Trophoblast cell (in vitro differentiated cells and primary cell): Measurements from ENCODE around the gene ZKSCAN5.

ENCODE experiments used
- DNase-seq, 2 donors: peaks; one replicate each; pipeline ENCODE4 v3.0.0-alpha.2; 2016
- H2AFZ ChIP-seq: 2 replicates; pipeline ENCODE4 v1.6.1; 2013; ENCODE audit warnings: low read length, moderate library complexity, mild to moderate bottlenecking; ENCODE audit not compliant: insufficient read depth, poor library complexity
- H2AK5ac ChIP-seq: 2 replicates; pipeline ENCODE4 v1.6.1; 2013; ENCODE audit warnings: mild to moderate bottlenecking, low read length
- H2BK120ac ChIP-seq: 2 replicates; pipeline ENCODE4 v1.6.1; 2013; ENCODE audit warnings: low read length, mild to moderate bottlenecking, moderate library complexity; ENCODE audit not compliant: insufficient read depth, poor library complexity
- H2BK12ac ChIP-seq: 2 replicates; pipeline ENCODE4 v1.6.1; 2013; ENCODE audit warnings: mild to moderate bottlenecking, low read length, moderate library complexity
- H2BK5ac ChIP-seq: 2 replicates; pipeline ENCODE4 v1.6.1; 2013; ENCODE audit warnings: low read length, low read depth, moderate library complexity, mild to moderate bottlenecking; ENCODE audit not compliant: poor library complexity
- H3K14ac ChIP-seq: 2 replicates; pipeline ENCODE4 v1.6.1; 2013; ENCODE audit warnings: mild to moderate bottlenecking, low read length
- H3K18ac ChIP-seq: 2 replicates; pipeline ENCODE4 v1.6.1; 2013; ENCODE audit warnings: mild to moderate bottlenecking, low read length
- H3K23ac ChIP-seq: 2 replicates; pipeline ENCODE4 v1.6.1; 2013; ENCODE audit warnings: low read length
- H3K27ac ChIP-seq: 2 replicates; pipeline ENCODE4 v1.5.1; 2013; ENCODE audit warnings: low read depth, mild to moderate bottlenecking, inconsistent platforms, low read length, moderate library complexity
- H3K27me3 ChIP-seq: 2 replicates; pipeline ENCODE4 v1.6.1; 2013; ENCODE audit warnings: inconsistent platforms, mild to moderate bottlenecking, low read length, moderate library complexity; ENCODE audit not compliant: insufficient read depth
- H3K36me3 ChIP-seq, 2 experiments: 1 replicate in 1 of 2; 2 replicates in 1 of 2; pipeline ENCODE4 v1.6.1; 2013; ENCODE audit warnings: low read length in 2 of 2, mild to moderate bottlenecking in 2 of 2, moderate library complexity in 1 of 2; ENCODE audit not compliant: insufficient read depth in 2 of 2, control insufficient read depth in 1 of 2
- H3K4ac ChIP-seq: 2 replicates; pipeline ENCODE4 v1.6.1; 2013; ENCODE audit warnings: low read depth, mild to moderate bottlenecking, low read length, moderate library complexity
- H3K4me1 ChIP-seq, 2 experiments: 1 replicate in 1 of 2; 2 replicates in 1 of 2; pipeline ENCODE4 v1.6.1; 2013; ENCODE audit warnings: low read length in 2 of 2, mild to moderate bottlenecking in 2 of 2, moderate library complexity in 1 of 2; ENCODE audit not compliant: insufficient read depth in 2 of 2, control insufficient read depth in 1 of 2
- H3K4me2 ChIP-seq: 2 replicates; pipeline ENCODE4 v1.6.1; 2013; ENCODE audit warnings: inconsistent platforms, mild to moderate bottlenecking, low read length, moderate library complexity
- H3K4me3 ChIP-seq: 2 replicates; pipeline ENCODE4 v1.5.1; 2013; ENCODE audit warnings: mild to moderate bottlenecking, low read depth, low read length, inconsistent platforms
- H3K79me1 ChIP-seq: one replicate; pipeline ENCODE4 v1.6.1; 2013; ENCODE audit warnings: low read length
- H3K79me2 ChIP-seq: 2 replicates; pipeline ENCODE4 v1.6.1; 2013; ENCODE audit warnings: low read length, mild to moderate bottlenecking; ENCODE audit not compliant: control insufficient read depth, insufficient read depth, poor library complexity
- H3K9ac ChIP-seq: 2 replicates; pipeline ENCODE4 v1.6.1; 2013; ENCODE audit warnings: mild to moderate bottlenecking, low read length
- H3K9me3 ChIP-seq: 2 replicates; pipeline ENCODE4 v1.6.1; 2013; ENCODE audit warnings: low read depth, mild to moderate bottlenecking, control low read depth, inconsistent platforms, low read length; ENCODE audit not compliant: insufficient read depth
- H4K12ac ChIP-seq: 2 replicates; pipeline ENCODE4 v1.6.1; 2013; ENCODE audit warnings: low read depth, mild to moderate bottlenecking, low read length, moderate library complexity
- H4K8ac ChIP-seq: 2 replicates; pipeline ENCODE4 v1.6.1; 2013; ENCODE audit warnings: low read depth, mild to moderate bottlenecking, low read length, moderate library complexity
- H4K91ac ChIP-seq: one replicate; pipeline ENCODE4 v1.6.1; 2013; ENCODE audit warnings: low read depth, mild to moderate bottlenecking, low read length, moderate library complexity
- WGBS: extraction: QIAGEN DNeasy Blood & Tissue Kit; methylation state at CpG from one replicate; pipeline ENCODE4 v1.1.7; 2013; ENCODE audit warnings: missing lambda C conversion rate; ENCODE audit not compliant: insufficient read length, insufficient coverage; ENCODE audit errors: extremely low coverage; 5-methylcytosine and 5-hydroxymethylcytosine counted together

ZKSCAN5 gene

GRCh38 chr7:99473315-99473596, 31.2 kb upstream of the ZKSCAN5 start:
- peak overlapping the region; percentile 69 for H3K23ac ChIP-seq

DNA sequence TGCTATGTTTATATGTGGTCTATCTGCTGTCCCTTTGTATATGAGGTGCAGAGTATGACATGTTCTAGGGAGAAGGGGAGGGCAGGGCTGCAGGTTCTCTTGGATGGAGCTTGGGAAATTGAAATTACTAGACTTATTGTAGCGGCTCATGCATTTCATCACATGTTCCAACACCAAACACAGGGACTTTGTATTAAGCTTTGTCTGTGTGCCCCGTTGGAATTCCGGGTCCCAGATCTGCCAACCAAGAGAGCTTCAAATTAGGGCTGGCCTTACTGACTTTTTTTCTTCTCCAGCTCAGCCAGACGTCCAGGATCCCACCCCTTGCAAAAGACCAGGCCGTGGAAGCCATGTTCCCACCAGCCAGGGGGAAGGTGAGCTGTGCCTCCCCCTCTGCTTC, 28.4 kb upstream of the ZKSCAN5 start:
- Histone ChIP-seq H3K4me1 (peaks cover 0 to 5% of the 10 kb centered on the region in 2 experiments), H3K27me3 (no peaks in the 10 kb centered on the region), H4K91ac (no peak overlapping the region), H3K79me1 (peaks cover 7% of the 10 kb centered on the region), H3K36me3 (peaks cover 16 to 31% of the 10 kb centered on the region in 2 experiments), H4K12ac (no peak overlapping the region), H2BK120ac (no peak overlapping the region), H3K9ac (no peak overlapping the region), H3K23ac (no peak overlapping the region), H3K18ac (no peak overlapping the region), H3K14ac (no peak overlapping the region), H2BK12ac (no peak overlapping the region), H3K9me3 (no peaks in the 10 kb centered on the region), H4K8ac (no peak overlapping the region), H2BK5ac (no peak overlapping the region), H3K79me2 (peaks cover 8% of the 10 kb centered on the region), H3K4me3 (no peak overlapping the region), H2AFZ (no peak overlapping the region), H3K4me2 (no peak overlapping the region), H3K4ac (peak overlapping the region; percentile 39), H3K27ac (no peak overlapping the region), H2AK5ac (no peak overlapping the region)
- DNase-seq = no peak
- WGBS = no CpG with 5 or more reads among the region's 5 CpGs

More at GRCh38 chr7:99473315-99473596, 31.2 kb upstream of the ZKSCAN5 start:
- Histone ChIP-seq H2AFZ (peak overlapping the region; percentile 99), H4K8ac (no peak overlapping the region), H3K18ac (no peak overlapping the region), H2BK12ac (no peak overlapping the region), H3K4ac (peak overlapping the region; percentile 7), H3K4me2 (peak overlapping the region; percentile 98), H2AK5ac (no peak overlapping the region), H3K9me3 (no peaks in the 10 kb centered on the region), H2BK5ac (no peak overlapping the region), H3K79me1 (peaks cover 7% of the 10 kb centered on the region), H4K91ac (peak overlapping the region; percentile 81), H3K79me2 (peaks cover 8% of the 10 kb centered on the region), H3K14ac (no peak overlapping the region), H4K12ac (peak overlapping the region; percentile 96), H2BK120ac (no peak overlapping the region), H3K9ac (peak overlapping the region; percentile 89), H3K27me3 (no peaks in the 10 kb centered on the region), H3K4me3 (peak overlapping the region; percentile 94), H3K27ac (peak overlapping the region; percentile 63), H3K4me1 (peaks cover 0 to 5% of the 10 kb centered on the region in 2 experiments), H3K36me3 (peaks cover 5 to 12% of the 10 kb centered on the region in 2 experiments)
- peak; percentile 21 to 59 for DNase-seq
- no CpG with 5 or more reads among the region's 7 CpGs for WGBS

DNA sequence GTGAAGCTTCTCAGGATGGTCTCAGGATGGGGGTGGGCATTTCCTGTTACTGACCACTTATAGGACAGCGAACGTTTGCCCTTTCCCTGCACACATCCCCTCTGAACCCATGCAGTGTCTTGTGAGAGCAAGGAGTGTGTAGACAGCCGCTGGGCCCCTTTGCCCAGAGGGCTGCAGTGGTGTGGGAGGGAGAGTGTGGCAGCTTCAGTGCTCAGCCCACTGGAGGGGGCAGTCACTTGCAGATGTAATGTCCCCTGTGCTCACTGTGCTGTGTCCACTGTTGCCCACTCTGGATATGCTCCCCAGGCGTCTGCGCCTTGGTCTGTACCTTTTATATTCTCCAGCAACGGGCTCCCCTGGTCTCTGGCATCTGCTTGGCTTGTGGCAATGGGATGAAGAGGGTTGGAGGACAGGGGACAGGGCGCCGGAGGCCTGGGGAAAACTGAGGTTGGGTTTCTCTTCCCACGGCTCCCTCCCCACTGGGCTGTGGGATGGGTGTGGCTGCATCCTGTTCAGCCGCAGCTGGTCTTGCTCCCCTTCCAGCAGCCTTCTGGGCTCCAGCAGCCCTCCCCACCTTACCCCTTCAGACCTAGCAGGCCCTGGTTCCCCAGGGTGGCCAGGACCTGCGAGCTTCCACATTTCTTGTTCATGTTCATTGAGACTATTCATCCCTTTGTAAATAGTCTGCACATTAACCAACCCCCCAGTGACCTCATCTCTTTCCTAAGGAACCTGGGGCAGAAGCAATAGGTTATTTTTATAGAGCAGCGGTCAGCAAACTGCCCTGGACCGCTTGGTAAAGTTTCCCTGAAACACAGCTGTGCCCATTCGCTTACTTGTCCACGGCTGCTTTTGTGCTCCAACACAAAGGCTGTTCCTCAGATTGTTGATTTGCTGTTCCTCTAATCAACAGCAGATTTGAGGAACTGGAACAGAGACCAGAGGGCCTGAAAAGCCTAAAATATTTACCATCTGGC, 25.7 kb upstream of the ZKSCAN5 start:
- H3K27me3 ChIP-seq = no peaks in the 10 kb centered on the region
- H3K4me1 ChIP-seq = peaks cover 0 to 2% of the 10 kb centered on the region in 2 experiments
- DNase-seq = no peak
- H3K9me3 ChIP-seq = no peaks in the 10 kb centered on the region
- no peak overlapping the region for H4K12ac ChIP-seq
- no peak overlapping the region for H3K23ac ChIP-seq
- H3K4me3 ChIP-seq = no peak overlapping the region
- no peak overlapping the region for H3K18ac ChIP-seq
- no peak overlapping the region for H3K27ac ChIP-seq
- H2BK120ac ChIP-seq = no peak overlapping the region
- H3K4me2 ChIP-seq = no peak overlapping the region
- peaks cover 16 to 38% of the 10 kb centered on the region in 2 experiments for H3K36me3 ChIP-seq
- H3K4ac ChIP-seq = no peak overlapping the region
- no peak overlapping the region for H2AFZ ChIP-seq
- no peaks in the 10 kb centered on the region for H3K79me1 ChIP-seq
- no peak overlapping the region for H2BK12ac ChIP-seq
- H3K14ac ChIP-seq = no peak overlapping the region
- H2BK5ac ChIP-seq = no peak overlapping the region
- no peak overlapping the region for H4K8ac ChIP-seq
- H3K79me2 ChIP-seq = peaks cover 3% of the 10 kb centered on the region
- H3K9ac ChIP-seq = no peak overlapping the region
- H4K91ac ChIP-seq = no peak overlapping the region
- H2AK5ac ChIP-seq = no peak overlapping the region
- WGBS = no CpG with 5 or more reads among the region's 15 CpGs

GRCh38 chr7:99485094-99485493, 19.4 kb upstream of the ZKSCAN5 start:
- Histone ChIP-seq H3K9ac (peak overlapping the region; percentile 57), H3K23ac (no peak overlapping the region), H3K4me3 (no peak overlapping the region), H3K9me3 (no peaks in the 10 kb centered on the region), H3K79me1 (no peaks in the 10 kb centered on the region), H2BK120ac (no peak overlapping the region), H3K27ac (no peak overlapping the region), H3K36me3 (peaks cover 6 to 23% of the 10 kb centered on the region in 2 experiments), H3K4ac (no peak overlapping the region), H2AK5ac (no peak overlapping the region), H3K4me2 (no peak overlapping the region), H3K4me1 (no peaks in the 10 kb centered on the region), H2AFZ (no peak overlapping the region), H4K12ac (no peak overlapping the region), H3K14ac (no peak overlapping the region), H3K18ac (no peak overlapping the region), H2BK5ac (no peak overlapping the region), H3K27me3 (no peaks in the 10 kb centered on the region), H4K8ac (no peak overlapping the region), H4K91ac (no peak overlapping the region), H2BK12ac (no peak overlapping the region), H3K79me2 (no peaks in the 10 kb centered on the region)
- no CpG with 5 or more reads among the region's 5 CpGs for WGBS
- no peak for DNase-seq
